ENCODE data around the gene KCNMA1.
A peak's percentile ranks its signal among the peaks of the same experiment; 100 is the strongest.
"Not testable (repeated sequence)": the region's sequence is repeated elsewhere in the genome, so short reads cannot be mapped to it uniquely, and the experiment has no call there.

KCNMA1 gene

GRCh38 chr10:77537071-77537470 lies 100.5 kb downstream of the KCNMA1 start:
- DNase-seq (ENCODE audit: low read depth, low spot score): no peak

- DNase-seq (ENCODE audit: low read depth, low spot score): no peak
Observed at GRCh38 chr10:77533887-77534278, 103.7 kb downstream of the KCNMA1 start.

GRCh38 chr10:77533146-77533886 lies 104.3 kb downstream of the KCNMA1 start:
- no peak for DNase-seq (ENCODE audit: low read depth, low spot score)

- DNase-seq (ENCODE audit: low read depth, low spot score): peak; percentile 80
Observed at GRCh38 chr10:77532068-77532467, 105.5 kb downstream of the KCNMA1 start.

GRCh38 chr10:77531441-77532001 lies 106.1 kb downstream of the KCNMA1 start:
- DNase-seq (ENCODE audit: low read depth, low spot score): peak; percentile 86

GRCh38 chr10:77530011-77530410 lies 107.6 kb downstream of the KCNMA1 start:
- DNase-seq (ENCODE audit: low read depth, low spot score): no peak

- DNase-seq (ENCODE audit: low read depth, low spot score): no peak
Observed at GRCh38 chr10:77529050-77529576, 108.5 kb downstream of the KCNMA1 start.

- DNase-seq (ENCODE audit: low read depth, low spot score): no peak
Observed at GRCh38 chr10:77527839-77528238, 109.8 kb downstream of the KCNMA1 start.

- DNase-seq (ENCODE audit: low read depth, low spot score): peak; percentile 59
Observed at GRCh38 chr10:77526868-77527617, 110.6 kb downstream of the KCNMA1 start.

- peak; percentile 91 for DNase-seq (ENCODE audit: low read depth, low spot score)
Observed at GRCh38 chr10:77524281-77524711, 113.3 kb downstream of the KCNMA1 start.

- no peak for DNase-seq (ENCODE audit: low read depth, low spot score)
Observed at GRCh38 chr10:77522268-77522809, 115.3 kb downstream of the KCNMA1 start.

- DNase-seq (ENCODE audit: low read depth, low spot score): no peak
Observed at GRCh38 chr10:77520995-77521394, 116.6 kb downstream of the KCNMA1 start.

- DNase-seq (ENCODE audit: low read depth, low spot score): no peak
Observed at GRCh38 chr10:77520290-77520689, 117.3 kb downstream of the KCNMA1 start.

GRCh38 chr10:77519791-77520190 lies 117.8 kb downstream of the KCNMA1 start:
- DNase-seq (ENCODE audit: low read depth, low spot score): not testable (repeated sequence)

GRCh38 chr10:77518910-77519274 lies 118.7 kb downstream of the KCNMA1 start:
- no peak for DNase-seq (ENCODE audit: low read depth, low spot score)

- no peak for DNase-seq (ENCODE audit: low read depth, low spot score)
Observed at GRCh38 chr10:77518241-77518909, 119.2 kb downstream of the KCNMA1 start.

- DNase-seq (ENCODE audit: low read depth, low spot score): no peak
Observed at GRCh38 chr10:77516575-77516974, 121.0 kb downstream of the KCNMA1 start.

- no peak for DNase-seq (ENCODE audit: low read depth, low spot score)
Observed at GRCh38 chr10:77514870-77515269, 122.7 kb downstream of the KCNMA1 start.

GRCh38 chr10:77513781-77514331 lies 123.8 kb downstream of the KCNMA1 start:
- DNase-seq (ENCODE audit: low read depth, low spot score): peak; percentile 97

- DNase-seq (ENCODE audit: low read depth, low spot score): no peak
Observed at GRCh38 chr10:77513220-77513619, 124.4 kb downstream of the KCNMA1 start.

GRCh38 chr10:77512219-77512578 lies 125.4 kb downstream of the KCNMA1 start:
- DNase-seq (ENCODE audit: low read depth, low spot score): no peak

Measured in astrocyte of the hippocampus (primary cell).